ENCODE data around the gene LMNTD2.

The LMNTD2 gene

DNA sequence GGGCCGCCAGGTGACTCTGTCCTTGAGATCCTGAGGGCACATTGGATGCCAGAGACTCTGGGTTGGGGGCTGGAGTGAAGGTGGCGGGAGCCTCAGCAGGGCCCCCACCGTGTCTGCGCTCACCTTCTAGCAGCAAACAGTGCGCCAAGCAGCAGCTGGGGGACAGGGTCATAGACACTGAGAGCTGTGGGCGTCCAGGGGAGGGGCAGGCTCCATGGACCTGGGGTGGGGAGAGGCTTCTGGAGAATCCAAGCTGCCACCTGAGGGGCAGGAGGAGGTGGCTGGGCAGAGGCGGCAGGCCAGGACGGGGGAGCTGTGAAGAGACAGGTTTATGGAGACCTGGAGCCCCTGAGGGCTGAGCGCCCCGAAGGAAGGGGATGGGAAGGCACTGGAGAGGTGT lies 23.7 kb upstream of the LMNTD2 start:
- H3K4me1 Mint-ChIP-seq, result peaks cover 14% of the 10 kb centered on the region
- H3K9me3 Mint-ChIP-seq, result no peaks in the 10 kb centered on the region
- no peak for DNase-seq
- no peak for TF ChIP-seq CTCF (IDR thresholded peaks at IDR 0.05)
- H3K36me3 Mint-ChIP-seq (ENCODE audit: low read depth), result peaks cover 33% of the 10 kb centered on the region
- H3K27ac Mint-ChIP-seq, result peak overlapping the region; percentile 32
- H3K4me3 Mint-ChIP-seq, result no peak overlapping the region
- no peaks in the 10 kb centered on the region for H3K27me3 Mint-ChIP-seq (ENCODE audit: low read depth, poor library complexity)

DNA sequence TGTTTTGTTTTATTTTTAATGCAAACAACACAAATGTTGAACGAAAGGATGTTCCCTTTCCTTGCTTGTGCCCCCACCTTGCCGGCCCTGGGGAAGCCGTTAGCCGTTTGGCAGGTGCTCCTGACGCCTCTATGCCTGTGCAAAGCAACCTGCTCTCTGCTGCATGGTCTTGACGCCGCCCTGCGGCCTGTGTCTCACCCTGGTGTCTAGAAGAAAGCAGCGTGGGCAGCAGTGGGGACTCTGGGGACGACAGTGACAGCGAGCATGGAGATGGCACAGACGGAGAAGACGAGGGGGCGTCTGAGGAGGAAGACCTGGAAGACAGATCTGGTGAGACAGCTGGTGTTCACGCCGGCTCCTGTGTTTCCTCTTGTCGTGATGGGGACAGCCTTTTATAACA lies 21.2 kb upstream of the LMNTD2 start:
- peaks cover 36% of the 10 kb centered on the region for H3K4me1 Mint-ChIP-seq
- no peak overlapping the region for H3K27ac Mint-ChIP-seq
- H3K36me3 Mint-ChIP-seq (ENCODE audit: low read depth), result peaks cover 17% of the 10 kb centered on the region
- H3K9me3 Mint-ChIP-seq, result no peaks in the 10 kb centered on the region
- no peak for TF ChIP-seq CTCF (IDR thresholded peaks at IDR 0.05)
- H3K27me3 Mint-ChIP-seq (ENCODE audit: low read depth, poor library complexity), result no peaks in the 10 kb centered on the region
- no peak overlapping the region for H3K4me3 Mint-ChIP-seq
- DNase-seq, result no peak

- H3K4me1 Mint-ChIP-seq, result peaks cover 36% of the 10 kb centered on the region
- H3K27me3 Mint-ChIP-seq (ENCODE audit: low read depth, poor library complexity), result no peaks in the 10 kb centered on the region
- H3K4me3 Mint-ChIP-seq, result peak overlapping the region; percentile 28
- peak overlapping the region; percentile 97 for H3K27ac Mint-ChIP-seq
- no peak for TF ChIP-seq CTCF (IDR thresholded peaks at IDR 0.05)
- no peak for DNase-seq
- H3K9me3 Mint-ChIP-seq, result no peaks in the 10 kb centered on the region
- H3K36me3 Mint-ChIP-seq (ENCODE audit: low read depth), result peaks cover 14% of the 10 kb centered on the region
These were observed 20.8 kb upstream of the LMNTD2 start for GRCh38 chr11:581342-581741.

DNA sequence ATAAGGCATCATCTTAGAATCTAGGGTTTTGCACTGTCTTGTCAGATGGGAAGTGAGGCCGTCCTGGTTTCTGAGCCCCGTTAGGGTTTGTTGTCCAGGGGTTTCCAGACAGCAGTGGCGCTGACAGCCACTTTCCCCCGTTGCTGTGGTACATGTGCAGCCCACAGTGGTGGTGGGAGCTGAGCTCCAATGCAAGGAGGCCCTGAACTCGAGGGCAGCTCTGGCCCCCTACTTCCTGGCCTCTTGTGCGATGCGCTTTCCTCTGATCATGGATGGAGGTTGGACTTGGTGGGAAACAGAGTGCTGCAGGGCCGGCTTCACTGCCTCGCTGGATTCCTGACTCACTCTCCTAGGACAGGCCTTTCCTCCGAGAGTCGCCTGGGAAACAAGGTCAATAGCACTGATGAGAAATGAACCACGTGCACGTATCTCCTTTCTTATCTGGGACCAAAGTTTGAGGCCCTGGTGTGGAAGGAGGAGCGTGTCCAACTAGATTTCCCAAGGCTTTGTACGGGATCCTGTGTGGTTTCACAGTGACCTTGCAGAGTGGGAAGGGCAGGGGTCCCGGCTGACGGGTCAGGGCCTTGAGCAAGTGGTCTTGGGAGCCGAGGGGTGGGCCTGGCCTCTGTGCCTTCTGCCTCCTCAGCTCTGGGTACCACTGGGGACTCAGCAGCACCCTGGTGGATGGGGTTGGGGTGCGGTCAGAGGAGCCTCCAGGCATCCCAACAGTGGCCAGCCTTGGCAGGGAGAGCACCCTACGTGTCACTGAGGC lies 19.5 kb upstream of the LMNTD2 start:
- peaks cover 11% of the 10 kb centered on the region for H3K36me3 Mint-ChIP-seq (ENCODE audit: low read depth)
- no peaks in the 10 kb centered on the region for H3K9me3 Mint-ChIP-seq
- no peak for TF ChIP-seq CTCF (IDR thresholded peaks at IDR 0.05)
- H3K4me1 Mint-ChIP-seq, result peaks cover 39% of the 10 kb centered on the region
- H3K27ac Mint-ChIP-seq, result peak overlapping the region; percentile 87
- H3K4me3 Mint-ChIP-seq, result peak overlapping the region; percentile 53
- no peak for DNase-seq
- H3K27me3 Mint-ChIP-seq (ENCODE audit: low read depth, poor library complexity), result peaks cover 2% of the 10 kb centered on the region

GRCh38 chr11:578276-579035 lies 17.9 kb upstream of the LMNTD2 start:
- H3K9me3 Mint-ChIP-seq, result no peaks in the 10 kb centered on the region
- TF ChIP-seq CTCF (IDR thresholded peaks at IDR 0.05), result no peak
- no peak for DNase-seq
- peak overlapping the region; percentile 32 for H3K27ac Mint-ChIP-seq
- peaks cover 4% of the 10 kb centered on the region for H3K27me3 Mint-ChIP-seq (ENCODE audit: low read depth, poor library complexity)
- peaks cover 11% of the 10 kb centered on the region for H3K36me3 Mint-ChIP-seq (ENCODE audit: low read depth)
- peak overlapping the region; percentile 90 for H3K4me3 Mint-ChIP-seq
- peaks cover 55% of the 10 kb centered on the region for H3K4me1 Mint-ChIP-seq
